Endothelial cell of umbilical vein (primary cell): ENCODE results near the gene KIAA1549.

Experiments used
- FOS ChIP-seq: IDR thresholded peaks from 2 replicates; pipeline ENCODE4 v1.6.1; 2011; ENCODE audit warnings: mild to moderate bottlenecking, low read length, moderate library complexity, borderline replicate concordance; ENCODE audit not compliant: insufficient read depth
- POLR2AphosphoS5 ChIP-seq: IDR thresholded peaks from 2 replicates; pipeline ENCODE4 v1.6.1; 2012; ENCODE audit warnings: low read depth, mild to moderate bottlenecking, control low read depth, low read length, moderate library complexity; ENCODE audit not compliant: insufficient read depth

GRCh38 chr7:138970952-138971351 lies 10.2 kb downstream of the KIAA1549 start:
- no peak for TF ChIP-seq POLR2AphosphoS5
- no peak for TF ChIP-seq FOS
